Measurements from ENCODE around the gene RBM33.
A peak's percentile ranks its signal among the peaks of the same experiment; 100 is the strongest.
"Not testable (repeated sequence)": the region's sequence is repeated elsewhere in the genome, so short reads cannot be mapped to it uniquely, and the experiment has no call there.

The RBM33 gene, protein sequence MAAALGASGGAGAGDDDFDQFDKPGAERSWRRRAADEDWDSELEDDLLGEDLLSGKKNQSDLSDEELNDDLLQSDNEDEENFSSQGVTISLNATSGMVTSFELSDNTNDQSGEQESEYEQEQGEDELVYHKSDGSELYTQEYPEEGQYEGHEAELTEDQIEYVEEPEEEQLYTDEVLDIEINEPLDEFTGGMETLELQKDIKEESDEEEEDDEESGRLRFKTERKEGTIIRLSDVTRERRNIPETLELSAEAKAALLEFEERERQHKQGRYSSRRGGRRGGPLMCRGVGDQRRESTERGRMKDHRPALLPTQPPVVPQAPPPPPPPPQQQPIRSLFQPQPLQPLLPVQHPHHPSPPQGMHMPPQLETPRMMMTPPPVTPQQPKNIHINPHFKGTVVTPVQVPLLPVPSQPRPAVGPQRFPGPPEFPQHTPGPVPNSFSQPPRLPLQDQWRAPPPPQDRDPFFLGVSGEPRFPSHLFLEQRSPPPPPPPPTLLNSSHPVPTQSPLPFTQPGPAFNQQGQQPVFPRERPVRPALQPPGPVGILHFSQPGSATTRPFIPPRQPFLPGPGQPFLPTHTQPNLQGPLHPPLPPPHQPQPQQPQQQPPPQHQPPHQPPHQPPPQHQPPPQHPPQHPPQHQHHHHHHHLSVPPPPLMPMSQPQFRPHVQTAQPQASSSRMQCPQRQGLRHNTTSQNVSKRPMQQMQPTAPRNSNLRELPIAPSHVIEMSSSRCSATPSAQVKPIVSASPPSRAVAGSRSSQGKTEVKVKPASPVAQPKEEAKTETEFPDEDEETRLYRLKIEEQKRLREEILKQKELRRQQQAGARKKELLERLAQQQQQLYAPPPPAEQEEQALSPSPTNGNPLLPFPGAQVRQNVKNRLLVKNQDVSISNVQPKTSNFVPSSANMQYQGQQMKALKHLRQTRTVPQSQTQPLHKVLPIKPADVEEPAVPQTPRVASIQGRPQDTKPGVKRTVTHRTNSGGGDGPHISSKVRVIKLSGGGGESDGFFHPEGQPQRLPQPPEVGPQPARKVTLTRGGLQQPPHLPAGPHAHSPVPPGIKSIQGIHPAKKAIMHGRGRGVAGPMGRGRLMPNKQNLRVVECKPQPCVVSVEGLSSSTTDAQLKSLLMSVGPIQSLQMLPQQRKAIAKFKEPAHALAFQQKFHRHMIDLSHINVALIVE

GRCh38 chr7:155644178-155644970, at the start of gene RBM33:
Gene RBM33, plus strand, starts transcription at chr7:155644661. Its CDS starts 216 bp downstream, at chr7:155644877.
- DNase-seq = peak; percentile 67 to 93 (median 86)

GRCh38 chr7:155594961-155595366, 49.5 kb upstream of the RBM33 start:
- no peak for DNase-seq

DNA sequence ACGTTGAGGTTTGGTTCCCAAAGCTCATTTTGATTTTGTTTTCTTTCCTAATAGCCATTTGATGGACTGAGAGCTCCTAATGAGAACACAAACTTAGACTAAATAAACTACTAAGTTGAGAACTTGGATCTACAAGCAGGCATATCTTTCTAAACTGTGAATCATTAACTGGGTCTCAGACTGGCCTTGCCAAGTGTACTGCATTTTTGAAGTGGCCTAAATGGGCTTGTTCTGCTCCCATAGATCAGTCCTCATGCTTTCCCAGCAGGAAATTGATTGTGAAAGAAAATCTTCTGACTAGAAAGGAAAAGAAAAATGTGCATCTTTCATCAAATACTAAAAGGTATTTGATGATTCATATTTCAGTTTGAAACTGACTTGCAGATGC, 46.7 kb upstream of the RBM33 start:
- DNase-seq = no peak

GRCh38 chr7:155598810-155599210, 45.7 kb upstream of the RBM33 start:
- peak; percentile 18 to 85 (median 73) for DNase-seq

GRCh38 chr7:155602156-155602555, 42.3 kb upstream of the RBM33 start:
- no peak for DNase-seq

- DNase-seq = no peak
Measured at GRCh38 chr7:155602750-155603149, 41.7 kb upstream of the RBM33 start.

- no peak for DNase-seq
Measured at GRCh38 chr7:155603205-155603857, 41.1 kb upstream of the RBM33 start.

GRCh38 chr7:155603858-155604503, 40.5 kb upstream of the RBM33 start:
- DNase-seq = no peak

DNA sequence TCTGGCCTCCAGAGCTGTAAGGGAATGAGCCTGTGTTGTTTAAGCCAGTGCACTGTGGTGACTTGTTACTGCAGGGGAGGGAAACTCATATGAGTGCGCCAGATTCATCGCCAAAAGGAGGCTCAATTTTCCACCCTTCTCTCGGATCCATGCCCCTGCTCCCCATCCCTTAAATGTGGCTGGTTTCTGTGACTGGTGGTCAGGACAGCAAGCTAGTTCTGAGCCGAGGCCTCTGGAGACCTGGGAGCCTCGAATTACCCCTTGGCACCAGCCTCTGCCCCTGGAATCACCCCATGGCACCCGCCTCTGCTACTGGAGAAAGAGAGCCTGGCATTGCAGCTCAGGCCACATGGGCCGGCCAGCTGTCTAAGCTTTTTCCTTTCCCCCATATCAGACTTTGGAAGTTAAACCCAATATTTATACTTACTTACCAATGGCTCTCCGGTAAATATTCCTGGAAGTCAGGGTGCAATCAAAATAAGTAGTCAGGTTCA, 39.9 kb upstream of the RBM33 start:
- no peak for DNase-seq

DNA sequence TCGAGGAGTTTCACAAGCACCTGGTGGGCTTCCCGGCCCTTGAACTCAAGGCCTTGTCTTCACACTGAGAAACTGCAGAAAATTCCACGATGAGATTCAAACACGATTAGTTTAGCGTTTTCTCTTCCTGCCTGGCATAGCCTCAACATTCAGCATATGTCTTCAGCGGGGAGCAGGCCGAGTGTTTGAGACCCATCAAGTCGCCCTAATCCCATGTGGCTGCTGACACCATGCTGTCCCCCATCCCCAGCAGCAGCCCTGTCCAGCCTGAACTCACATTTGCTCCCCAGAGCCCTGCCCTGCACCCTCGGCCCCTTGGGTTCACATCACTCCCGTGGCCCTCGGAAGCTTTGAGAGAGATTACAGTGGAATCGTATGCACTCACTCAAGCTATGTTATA, 35.3 kb upstream of the RBM33 start:
- no peak for DNase-seq

- no peak for DNase-seq
Measured at GRCh38 chr7:155610633-155611193, 33.7 kb upstream of the RBM33 start.

GRCh38 chr7:155611808-155612447, 32.5 kb upstream of the RBM33 start:
- no peak for DNase-seq

DNA sequence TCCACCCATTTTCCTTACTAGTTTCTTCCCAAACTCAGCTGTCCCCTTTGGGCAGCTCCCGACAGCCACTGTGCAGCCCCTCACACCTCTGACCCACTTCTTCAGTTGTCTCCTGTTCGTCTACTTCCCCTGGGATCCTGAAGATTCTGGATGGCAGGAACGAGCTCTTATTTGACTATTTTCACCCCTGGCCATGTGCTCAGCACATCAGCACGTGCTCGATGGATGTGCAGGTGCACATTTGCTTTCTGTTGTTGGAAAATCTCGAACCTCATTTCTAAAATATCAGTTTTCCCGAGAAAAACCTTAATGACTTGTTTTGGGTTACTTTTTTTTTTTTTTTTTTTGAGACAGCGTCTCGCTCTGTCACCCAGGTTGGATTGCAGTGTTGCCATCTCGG, 31.8 kb upstream of the RBM33 start:
- no peak for DNase-seq

- DNase-seq = not testable (repeated sequence)
Measured at GRCh38 chr7:155615085-155615484, 29.4 kb upstream of the RBM33 start.

DNA sequence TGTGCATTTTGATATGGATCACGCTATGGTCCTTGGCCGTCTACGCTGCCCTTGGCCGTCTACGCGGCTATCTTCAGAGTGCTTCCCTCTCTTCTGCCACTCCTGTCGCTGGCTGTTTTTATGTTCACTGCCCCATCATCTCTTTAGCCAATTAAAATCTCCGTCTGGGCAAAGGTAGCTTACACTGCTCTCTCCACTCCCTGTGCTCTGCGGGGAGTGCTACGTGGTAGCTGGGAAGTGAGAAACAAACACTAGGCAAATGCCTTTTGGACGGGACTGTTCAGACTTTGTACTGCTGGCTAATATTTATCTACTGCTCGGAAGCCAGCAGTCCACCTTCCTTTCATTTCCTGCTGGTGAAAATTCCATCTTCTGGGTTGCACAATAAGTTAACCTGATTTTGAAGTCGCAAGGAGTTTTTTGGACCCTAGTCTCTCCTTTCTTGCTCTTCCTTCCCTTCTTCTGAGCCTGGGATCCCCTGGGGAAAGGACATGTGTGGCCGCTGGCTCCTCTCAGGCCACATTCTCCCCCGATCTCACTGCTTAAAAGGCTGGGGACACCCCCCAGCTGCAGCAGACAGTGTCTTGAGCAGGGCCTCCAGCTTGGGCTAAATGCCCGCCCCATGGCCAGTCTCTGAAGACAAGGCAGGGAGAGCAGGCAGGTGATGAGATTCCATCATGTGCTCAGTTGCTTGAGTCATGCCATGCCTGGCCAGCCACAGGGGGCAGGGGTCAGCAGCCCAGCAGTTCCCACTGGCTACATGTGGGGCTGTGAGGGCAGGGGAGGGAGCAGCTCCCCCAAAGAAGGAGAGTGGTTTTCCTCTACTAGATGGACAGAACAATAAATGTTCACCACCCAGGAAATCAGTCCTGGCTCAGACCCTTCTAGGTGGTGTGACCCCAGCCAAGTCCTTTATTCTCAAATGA, 25.5 kb upstream of the RBM33 start:
- DNase-seq = no peak

- DNase-seq = no peak
Measured at GRCh38 chr7:155619634-155620271, 24.7 kb upstream of the RBM33 start.

- DNase-seq = no peak
Measured at GRCh38 chr7:155620497-155620896, 24.0 kb upstream of the RBM33 start.

GRCh38 chr7:155621418-155621980, 23.0 kb upstream of the RBM33 start:
- DNase-seq = no peak
